HG03139 (cell line): Measurements from ENCODE around the gene LMNA.
"Not testable (repeated sequence)": the region's sequence is repeated elsewhere in the genome, so short reads cannot be mapped to it uniquely, and the experiment has no call there.

ENCODE experiments used
- ATAC-seq: cut with Tn5 transposase; IDR thresholded peaks from one replicate; pipeline ENCODE4 v1.9.1; 2021; ENCODE audit not compliant: unreplicated experiment

Gene LMNA

GRCh38 chr1:156114101-156114918, at the start of gene LMNA:
LMNA (plus strand) TSS chr1:156114711; CDS start chr1:156114919, 208 bp downstream.
- peak; percentile 80 for ATAC-seq

- ATAC-seq, result no peak
These were observed 49.3 kb upstream of the LMNA start for GRCh38 chr1:156065212-156065611.

DNA sequence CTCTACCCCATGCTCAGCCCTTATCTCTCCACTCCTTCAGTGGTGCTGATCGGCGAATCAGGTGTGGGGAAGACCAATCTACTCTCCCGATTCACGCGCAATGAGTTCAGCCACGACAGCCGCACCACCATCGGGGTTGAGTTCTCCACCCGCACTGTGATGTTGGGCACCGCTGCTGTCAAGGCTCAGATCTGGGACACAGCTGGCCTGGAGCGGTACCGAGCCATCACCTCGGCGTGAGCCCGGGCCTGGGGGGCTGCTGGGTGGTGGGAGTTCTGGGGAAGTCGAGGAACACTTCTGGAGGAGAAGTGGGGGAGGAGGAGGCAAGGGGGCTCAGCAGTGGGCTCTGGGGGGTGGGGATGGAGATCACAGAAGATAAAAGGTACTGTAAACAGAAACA, 48.6 kb upstream of the LMNA start:
- ATAC-seq, result no peak

DNA sequence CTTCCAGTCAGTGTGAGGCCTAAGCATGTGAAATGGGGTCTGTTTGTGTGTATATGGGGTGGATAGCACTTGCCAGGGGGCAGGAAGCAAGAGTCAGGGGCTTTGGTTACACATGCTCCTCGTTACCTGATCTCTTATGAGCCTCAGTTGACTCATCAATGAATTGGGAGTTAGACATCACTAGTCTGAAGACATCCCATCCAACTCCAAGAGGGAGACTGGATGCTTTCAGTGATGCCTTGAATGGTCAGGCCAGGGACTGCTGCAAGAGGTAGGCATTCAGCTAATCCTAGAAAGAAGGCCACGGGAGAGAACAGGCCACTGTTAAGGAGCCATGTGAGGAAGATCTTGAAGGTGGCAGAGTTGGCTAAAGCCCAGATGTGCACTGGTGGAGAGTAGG, 47.2 kb upstream of the LMNA start:
- ATAC-seq, result no peak

- ATAC-seq, result no peak
These were observed 44.7 kb upstream of the LMNA start for GRCh38 chr1:156069490-156070455.

GRCh38 chr1:156070548-156070947, 44.0 kb upstream of the LMNA start:
- no peak for ATAC-seq

DNA sequence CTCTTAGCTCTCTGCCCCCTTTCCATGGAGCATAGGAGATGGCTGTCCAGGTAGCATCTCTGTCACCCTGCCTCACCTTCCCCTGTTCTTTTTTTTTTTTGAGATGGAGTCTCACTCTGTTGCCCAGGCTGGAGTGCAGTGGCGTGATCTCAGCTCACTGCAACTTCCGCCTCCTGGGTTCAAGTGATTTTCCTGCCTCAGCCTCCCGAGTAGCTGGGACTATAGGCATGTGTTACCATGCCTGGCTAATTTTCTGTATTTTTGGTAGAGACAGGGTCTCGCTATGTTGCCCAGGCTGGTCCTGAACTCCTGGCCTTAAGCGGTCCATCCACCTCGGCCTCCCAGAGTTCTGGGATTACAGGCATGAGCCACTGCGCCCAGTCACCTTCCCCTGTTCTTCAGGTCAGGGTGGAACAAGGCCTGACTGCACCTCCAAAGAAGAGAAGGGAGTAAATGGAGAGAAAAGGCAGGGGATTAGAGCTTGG, 43.1 kb upstream of the LMNA start:
- not testable (repeated sequence) for ATAC-seq

- no peak for ATAC-seq
These were observed 42.3 kb upstream of the LMNA start for GRCh38 chr1:156072251-156072650.

DNA sequence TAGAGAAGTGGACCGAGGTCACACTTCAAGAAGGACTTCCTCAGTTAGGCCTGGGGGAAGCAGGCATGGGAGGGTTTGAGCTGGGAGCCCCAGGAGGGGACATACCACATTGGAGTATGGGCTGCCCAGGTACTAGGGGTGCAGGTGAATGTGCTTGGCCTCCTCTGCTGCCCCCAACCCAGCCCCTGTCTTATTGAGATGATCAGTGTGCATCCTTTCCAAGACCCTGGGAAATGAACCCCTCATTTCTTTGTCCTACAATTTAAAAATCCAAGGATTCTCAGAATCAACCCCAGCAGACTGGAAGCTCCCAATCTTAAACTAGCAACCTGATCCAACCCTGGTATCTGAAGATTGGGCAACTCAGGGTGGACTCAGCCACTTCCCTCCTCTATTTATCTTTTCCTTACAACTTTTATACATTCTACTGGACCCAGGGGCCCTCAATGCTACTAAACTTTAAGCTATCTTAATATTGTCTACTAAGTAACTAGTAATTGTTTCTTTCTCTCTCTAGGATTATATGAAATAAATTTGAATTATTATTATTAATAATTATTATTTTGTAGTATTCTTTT, 41.3 kb upstream of the LMNA start:
- no peak for ATAC-seq

DNA sequence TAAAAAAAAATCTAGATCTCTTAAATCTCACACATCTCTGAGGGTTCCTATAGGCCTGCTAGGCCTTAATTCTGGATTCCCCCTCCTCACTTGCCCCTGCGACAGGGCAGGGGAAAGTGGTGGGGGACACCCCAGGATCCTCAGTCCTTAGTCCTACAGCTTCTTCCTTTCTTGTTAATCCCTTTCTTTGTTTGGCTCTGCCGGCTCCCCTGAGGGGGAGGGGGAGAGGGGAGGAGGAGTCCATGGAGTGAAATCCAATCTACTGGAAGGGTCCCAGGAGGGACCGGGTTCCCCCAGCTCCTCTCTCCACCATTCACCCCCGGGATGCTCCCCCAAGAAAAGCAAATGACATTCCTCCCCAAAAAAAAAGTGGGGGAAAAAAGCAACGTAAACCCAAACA, 40.8 kb upstream of the LMNA start:
- no peak for ATAC-seq

GRCh38 chr1:156074661-156075060, 39.9 kb upstream of the LMNA start:
- no peak for ATAC-seq

- ATAC-seq, result no peak
These were observed 39.3 kb upstream of the LMNA start for GRCh38 chr1:156075162-156075561.

GRCh38 chr1:156075775-156076204, 38.7 kb upstream of the LMNA start:
- ATAC-seq, result no peak

DNA sequence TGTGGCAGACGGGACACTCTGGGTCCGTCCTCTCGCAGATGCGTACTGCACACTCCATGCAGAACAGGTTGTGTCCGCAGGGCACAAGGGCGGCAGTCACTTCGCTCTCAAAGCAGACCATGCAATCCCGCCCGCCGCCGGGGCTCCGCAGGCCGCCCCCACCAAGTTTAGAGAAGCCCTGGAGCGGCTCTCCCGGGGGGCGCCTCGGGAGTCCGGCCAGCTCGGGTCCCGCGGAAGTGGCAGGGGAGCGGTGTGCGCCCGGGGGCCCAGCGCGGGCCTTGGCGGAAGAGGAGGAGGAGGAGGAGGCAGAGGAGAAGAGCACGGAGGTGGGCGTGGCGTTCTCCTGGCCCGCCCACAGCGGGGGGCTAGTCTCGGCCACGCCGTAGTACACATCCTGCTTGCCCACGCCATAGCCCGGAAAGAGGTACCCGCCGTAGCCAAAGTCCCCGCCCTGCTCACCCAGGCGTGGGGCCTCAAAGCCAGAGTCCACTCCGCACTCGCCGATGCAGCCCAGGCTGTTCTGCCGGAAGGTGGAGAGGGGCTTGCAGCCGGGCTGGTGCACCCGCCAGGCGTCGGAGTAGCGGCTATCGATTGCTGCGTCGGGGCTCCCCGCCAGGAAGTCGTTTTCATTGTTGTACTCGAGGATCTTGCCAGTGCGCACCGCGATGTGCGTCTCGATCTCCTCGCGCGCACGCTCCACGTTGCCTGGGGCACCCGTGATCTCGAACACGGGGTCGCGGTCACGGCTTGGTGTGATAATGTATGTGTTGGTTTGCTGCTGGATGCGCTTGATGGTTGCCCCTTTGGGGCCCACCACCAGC, 37.7 kb upstream of the LMNA start:
- no peak for ATAC-seq

GRCh38 chr1:156077430-156077760, 37.1 kb upstream of the LMNA start:
- ATAC-seq, result no peak

GRCh38 chr1:156078728-156079127, 35.8 kb upstream of the LMNA start:
- no peak for ATAC-seq

DNA sequence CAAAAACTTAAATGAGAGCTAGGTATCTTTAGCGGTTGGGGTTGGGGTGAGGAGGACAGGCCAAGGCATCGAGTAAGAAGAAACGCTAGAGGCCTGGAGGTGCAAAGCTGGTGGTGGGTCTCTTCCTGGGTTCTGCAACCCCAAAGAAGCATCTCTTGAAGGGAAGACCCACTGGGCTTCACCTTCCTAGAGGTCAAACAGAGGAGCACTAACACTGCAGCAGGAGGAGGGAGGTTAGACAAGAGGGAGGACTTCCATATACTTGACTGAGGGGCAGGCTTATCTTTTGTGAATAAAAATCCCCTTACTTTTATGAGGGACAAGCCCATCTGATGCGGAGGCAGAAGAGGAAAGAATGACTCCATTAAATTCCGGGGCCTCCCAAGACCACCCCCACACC, 34.7 kb upstream of the LMNA start:
- no peak for ATAC-seq

- ATAC-seq, result no peak
These were observed 34.2 kb upstream of the LMNA start for GRCh38 chr1:156080241-156080862.

DNA sequence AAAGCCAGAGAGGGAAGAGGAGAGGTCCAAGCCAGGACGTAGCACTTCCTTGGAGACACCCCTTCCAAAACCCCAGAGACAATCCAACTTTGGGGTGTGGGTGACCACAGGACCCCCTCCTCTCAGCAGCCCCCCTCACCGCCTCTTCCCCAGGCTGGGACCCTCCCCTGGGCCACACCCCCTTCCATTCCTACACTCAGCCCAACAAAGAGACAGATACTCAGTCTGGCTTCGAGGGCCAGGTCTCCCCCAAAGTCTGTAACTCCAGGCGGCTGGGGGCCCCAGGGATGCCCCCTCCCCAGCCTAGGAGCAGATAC, 33.7 kb upstream of the LMNA start:
- ATAC-seq, result no peak

GRCh38 chr1:156081180-156081916, 33.2 kb upstream of the LMNA start:
- ATAC-seq, result no peak
